ENCODE measurements around the gene ZNF326.

Gene ZNF326

DNA sequence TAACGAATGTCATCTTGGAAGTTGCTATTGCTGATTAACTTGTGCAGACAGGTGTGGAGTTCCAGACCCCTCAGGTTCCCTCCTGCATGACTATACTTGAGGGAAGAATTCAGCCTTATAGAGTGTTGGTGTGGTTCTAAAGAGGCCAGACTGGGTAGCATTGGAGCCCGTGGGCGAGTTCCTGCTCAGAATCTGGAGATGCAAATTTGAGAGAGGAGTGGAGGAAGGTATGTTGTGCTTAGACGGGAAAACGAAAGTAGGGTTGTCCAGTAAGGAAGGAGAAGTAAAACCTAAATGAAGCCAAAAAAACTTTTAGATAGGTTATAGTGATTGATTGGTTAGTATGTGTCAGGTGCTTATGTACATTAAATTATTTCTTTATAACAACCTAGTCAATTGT is 79.2 kb downstream of the ZNF326 start:
- no peak for DNase-seq (ENCODE audit: low read depth in 2 of 2)

DNA sequence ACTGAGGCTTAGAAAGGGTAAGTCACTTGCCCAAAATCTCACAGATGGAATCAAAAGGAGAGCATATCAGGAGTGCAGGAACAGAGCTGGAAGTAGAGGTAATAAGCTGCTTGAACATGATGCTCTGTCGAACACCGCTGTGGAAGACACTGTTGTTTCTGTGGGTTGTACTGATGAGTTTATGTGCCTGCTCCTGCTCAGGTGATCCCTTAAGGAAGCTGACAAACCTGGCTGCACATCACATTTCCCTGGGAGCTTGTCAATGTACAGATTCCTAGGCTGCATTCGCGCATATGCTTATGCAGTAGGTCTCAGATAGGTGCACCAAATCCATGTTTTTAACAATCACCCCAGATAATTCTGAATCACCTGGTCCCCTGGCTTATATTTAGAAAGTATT is 79.7 kb downstream of the ZNF326 start:
- DNase-seq (ENCODE audit: low read depth in 2 of 2): no peak

DNA sequence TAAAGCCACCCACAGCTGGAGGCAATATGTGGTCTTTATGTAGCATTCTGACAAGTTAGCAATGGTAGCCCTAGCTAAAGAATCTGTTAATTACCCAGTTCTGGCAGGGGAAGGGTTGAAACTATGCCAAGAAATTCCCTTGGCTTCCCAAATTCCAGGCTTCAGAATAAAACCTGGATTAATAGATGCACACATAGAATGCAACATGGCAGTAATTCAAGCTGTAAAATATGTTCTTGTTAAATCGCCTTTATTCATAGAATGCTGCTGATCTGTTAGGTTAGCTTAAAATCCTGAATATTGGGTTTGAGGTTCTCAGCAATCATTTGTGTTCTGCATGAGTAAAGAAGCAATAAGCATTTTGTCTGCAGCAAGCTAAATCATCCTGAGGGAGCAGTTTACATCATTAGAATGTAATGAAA is 80.1 kb downstream of the ZNF326 start:
- DNase-seq (ENCODE audit: low read depth in 2 of 2): no peak

DNA sequence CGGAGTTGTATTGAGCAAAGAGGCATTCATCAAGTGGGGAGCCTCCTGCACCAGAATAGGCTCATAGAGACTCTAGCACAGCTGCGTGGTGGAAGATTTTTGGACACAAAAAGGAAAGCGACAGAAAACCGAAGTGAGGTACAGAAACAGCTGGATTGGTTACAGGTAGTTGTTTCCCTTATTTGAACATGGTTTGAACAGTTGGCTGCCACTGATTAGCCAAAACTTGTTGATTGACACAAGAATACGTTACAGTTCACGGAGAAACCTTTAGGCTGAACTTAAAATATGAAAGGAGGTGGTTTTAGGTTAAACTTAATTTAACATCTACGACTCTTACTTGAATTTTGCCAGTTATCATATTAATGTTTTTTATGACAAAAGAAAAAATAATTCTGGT is 89.1 kb downstream of the ZNF326 start:
- no peak for DNase-seq (ENCODE audit: low read depth in 2 of 2)

Measured in stimulated activated CD4-positive, alpha-beta T cell treated with anti-CD3 and anti-CD28 coated beads, Interleukin-1b, Interleukin-23, amount 100 ng/mL, for 4 hours (primary cell).